ENCODE results near the gene NCK2.

DNA sequence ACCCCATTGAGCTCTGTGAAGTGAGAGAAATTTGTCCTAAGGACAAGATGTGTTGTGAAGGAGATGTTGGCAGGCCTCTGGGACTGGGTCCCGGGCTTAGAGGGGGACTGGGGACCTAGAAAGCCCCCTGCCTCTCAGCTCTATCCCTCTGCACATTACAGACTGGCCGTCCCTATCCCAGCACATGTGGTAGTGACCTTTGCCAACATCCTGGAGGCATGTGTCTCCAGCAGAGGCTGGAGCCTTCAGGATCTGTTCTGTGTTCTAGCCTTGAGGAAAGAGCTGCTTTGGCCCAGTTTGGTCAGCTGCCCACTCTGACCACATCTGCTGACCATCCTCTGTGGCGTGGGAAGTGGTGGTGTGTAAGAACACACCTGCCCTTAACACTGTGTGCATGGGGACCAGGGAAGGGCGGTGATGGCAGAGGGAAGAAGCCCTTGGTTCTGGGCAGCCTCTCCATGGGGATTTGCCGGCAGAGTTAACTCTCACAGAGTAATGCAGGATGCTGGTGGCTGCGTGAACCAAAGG is 33.4 kb downstream of the NCK2 start:
- TF ChIP-seq CTCF (IDR thresholded peaks at IDR 0.05) (no peak), POLR2A (IDR thresholded peaks at IDR 0.05) (no peak)
